Activated CD8-positive, alpha-beta T cell treated with anti-CD3 and anti-CD28 coated beads for 36 hours (primary cell): Measurements from ENCODE around the gene KRTDAP. TPM values are rescaled to one million over a fixed set of nuclear protein-coding genes. Genes with fewer than 3 reads are reported as not detected.
"Not testable (repeated sequence)": the region's sequence is repeated elsewhere in the genome, so short reads cannot be mapped to it uniquely, and the experiment has no call there.

Source experiments
- ATAC-seq: fragments of 200-7000 bp; cut with Tn5 transposase; one replicate; pipeline ENCODE4 v1.10.0; 2021; ENCODE audit warnings: mild to moderate bottlenecking, moderate library complexity
- CTCF ChIA-PET: fragments of 350-600 bp; sonication (Branson Sonifier 250); formaldehyde crosslinking; loops from one replicate; lab custom pipeline; 2021; ENCODE audit warnings: antibody characterized with exemption; lab: Charles Lee
- POLR2A ChIA-PET: fragments of 350-600 bp; sonication (Branson Sonifier 250); formaldehyde crosslinking; loops from one replicate; lab custom pipeline; 2021; ENCODE audit warnings: antibody characterized with exemption; lab: Charles Lee
- DNase-seq: peaks from one replicate; pipeline ENCODE4 v3.0.0-alpha.2; 2020
- H3K27ac Mint-ChIP-seq: one replicate; pipeline ENCODE4 v1.8.0; 2021; ENCODE audit warnings: mild to moderate bottlenecking, mixed read lengths
- H3K27me3 Mint-ChIP-seq: one replicate; pipeline ENCODE4 v1.8.0; 2021; ENCODE audit warnings: mixed read lengths
- H3K36me3 Mint-ChIP-seq: one replicate; pipeline ENCODE4 v1.8.0; 2021; ENCODE audit warnings: low read depth, mixed read lengths
- H3K4me1 Mint-ChIP-seq: one replicate; pipeline ENCODE4 v1.8.0; 2021; ENCODE audit warnings: low read depth, mixed read lengths
- H3K4me3 Mint-ChIP-seq: one replicate; pipeline ENCODE4 v1.8.0; 2021; ENCODE audit warnings: mild to moderate bottlenecking, moderate library complexity, mixed read lengths
- H3K9me3 Mint-ChIP-seq: one replicate; pipeline ENCODE4 v1.8.0; 2021; ENCODE audit warnings: mixed read lengths
- CTCF ChIP-seq: fragments of 200-600 bp; IDR thresholded peaks from one replicate; pipeline ENCODE4 v1.8.0; 2022; ENCODE audit warnings: antibody characterized with exemption, mild to moderate bottlenecking
- intact Hi-C: fragments of 100-400 bp; cut with micrococcal nuclease; formaldehyde crosslinking; loops from one replicate; pipeline ENCODE4 v1.10.0; 2022
- total RNA-seq, 2 experiments: library from RNA; stranded (reverse); gene quantifications; one replicate each; pipeline ENCODE4 v1.2.3, GENCODE V29; 2021

Gene KRTDAP
- total RNA-seq, 2 experiments from 2014 or later = not detected

- ChIA-PET CTCF (interaction anchor here (4.0 kb wide), 1 partner anchor 11 kb away, joined by 29 read pairs; no protein-coding TSS in a partner anchor), POLR2A (interaction anchor here (1.2 kb wide), 1 partner anchor 12 kb away, joined by 3 read pairs; no protein-coding TSS in a partner anchor)
- H3K27me3 Mint-ChIP-seq = peaks cover 6% of the 10 kb centered on the region
- peak; percentile 79 for ATAC-seq
- TF ChIP-seq CTCF = no peak
- H3K9me3 Mint-ChIP-seq = no peaks in the 10 kb centered on the region
- H3K36me3 Mint-ChIP-seq = no peaks in the 10 kb centered on the region
- DNase-seq = peak; percentile 24
- intact Hi-C loops = no loop called here
- no peak overlapping the region for H3K4me3 Mint-ChIP-seq
- H3K4me1 Mint-ChIP-seq = peaks cover 10% of the 10 kb centered on the region
- no peak overlapping the region for H3K27ac Mint-ChIP-seq
Observed at GRCh38 chr19:35484252-35485036, 5.8 kb downstream of the KRTDAP start.

- Mint-ChIP-seq H3K9me3 (no peaks in the 10 kb centered on the region), H3K4me1 (peaks cover 9% of the 10 kb centered on the region), H3K27me3 (peaks cover 6% of the 10 kb centered on the region), H3K4me3 (no peak overlapping the region), H3K27ac (no peak overlapping the region), H3K36me3 (no peaks in the 10 kb centered on the region)
- ChIA-PET CTCF (interaction anchor here (1.0 kb wide), 1 partner anchor 12 kb away, joined by 3 read pairs; no protein-coding TSS in a partner anchor), POLR2A (no interaction called here)
- no peak for TF ChIP-seq CTCF
- intact Hi-C loops = no loop called here
- no peak for DNase-seq
- no peak for ATAC-seq
Observed at GRCh38 chr19:35483089-35483488, 7.2 kb downstream of the KRTDAP start.

GRCh38 chr19:35478794-35479677 lies 11.2 kb downstream of the KRTDAP start:
- ChIA-PET POLR2A (interaction anchor here (0.7 kb wide), 1 partner anchor 504 kb away, joined by 3 read pairs; no protein-coding TSS in a partner anchor), CTCF (interaction anchor here (1.1 to 2.5 kb wide), 2 partner anchors 16 to 127 kb away, joined by 5 to 12 read pairs; no protein-coding TSS in a partner anchor)
- no peak overlapping the region for H3K27ac Mint-ChIP-seq
- H3K9me3 Mint-ChIP-seq = no peaks in the 10 kb centered on the region
- ATAC-seq = no peak
- no peaks in the 10 kb centered on the region for H3K27me3 Mint-ChIP-seq
- no peak for TF ChIP-seq CTCF
- H3K4me1 Mint-ChIP-seq = no peaks in the 10 kb centered on the region
- H3K36me3 Mint-ChIP-seq = no peaks in the 10 kb centered on the region
- no peak overlapping the region for H3K4me3 Mint-ChIP-seq
- no peak for DNase-seq
- intact Hi-C loops = no loop called here

- Mint-ChIP-seq H3K9me3 (no peaks in the 10 kb centered on the region), H3K27me3 (no peaks in the 10 kb centered on the region), H3K4me1 (no peaks in the 10 kb centered on the region), H3K4me3 (no peak overlapping the region), H3K36me3 (no peaks in the 10 kb centered on the region), H3K27ac (no peak overlapping the region)
- ATAC-seq (no peak), DNase-seq (peak; percentile 54)
- ChIA-PET POLR2A (no interaction called here), CTCF (no interaction called here)
- intact Hi-C loops = no loop called here
- peak; percentile 51 for TF ChIP-seq CTCF
Observed at GRCh38 chr19:35476149-35476548, 14.1 kb downstream of the KRTDAP start.

GRCh38 chr19:35474594-35474993 lies 15.7 kb downstream of the KRTDAP start:
- H3K4me3 Mint-ChIP-seq, H3K36me3 Mint-ChIP-seq, ATAC-seq, H3K27ac Mint-ChIP-seq, H3K27me3 Mint-ChIP-seq, POLR2A ChIA-PET, H3K9me3 Mint-ChIP-seq, DNase-seq, H3K4me1 Mint-ChIP-seq, intact Hi-C loops: not testable (repeated sequence)
- CTCF ChIA-PET = interaction anchor here (1.8 kb wide), 1 partner anchor 20 kb away, joined by 7 read pairs; no protein-coding TSS in a partner anchor
